Activated naive CD4-positive, alpha-beta T cell treated with anti-CD3 and anti-CD28 coated beads, Interleukin-2, amount 50 U/mL, for 16 hours (primary cell): ENCODE results near the gene GRAMD1B.

Experiments used
- DNase-seq: peaks from one replicate; pipeline ENCODE4 v3.0.0-alpha.2; 2020

GRAMD1B gene

DNA sequence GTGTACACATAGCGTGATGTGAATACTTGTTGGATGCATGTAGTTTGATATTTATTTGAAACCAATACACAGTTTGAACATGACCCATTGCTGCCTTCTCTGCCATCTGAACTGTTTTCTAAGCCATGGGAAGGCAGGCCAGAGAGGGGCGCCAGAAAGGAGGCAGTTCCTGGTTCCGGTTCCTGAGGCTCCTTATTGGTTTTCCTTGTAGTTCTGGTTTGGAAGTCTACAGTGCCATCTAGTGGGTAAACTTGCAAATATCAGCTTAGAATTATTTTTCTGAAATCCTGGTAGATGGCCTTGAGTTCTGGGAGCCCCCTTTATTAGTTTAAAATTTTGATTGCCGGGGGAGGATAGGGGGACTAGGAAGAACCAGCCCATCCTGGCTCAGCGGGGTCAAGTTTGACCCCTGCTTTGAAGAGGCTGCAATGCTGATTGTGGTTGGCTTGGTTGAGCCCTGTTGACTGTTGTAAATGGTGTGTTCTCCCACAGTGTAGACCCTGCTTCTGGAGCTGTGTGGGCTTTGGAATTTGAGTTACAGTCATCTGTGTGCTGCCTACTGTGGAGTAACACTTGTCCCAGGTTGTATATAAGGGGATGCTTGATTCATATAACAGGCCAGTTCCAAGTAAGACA, 48.4 kb downstream of the GRAMD1B start:
- DNase-seq: no peak

DNA sequence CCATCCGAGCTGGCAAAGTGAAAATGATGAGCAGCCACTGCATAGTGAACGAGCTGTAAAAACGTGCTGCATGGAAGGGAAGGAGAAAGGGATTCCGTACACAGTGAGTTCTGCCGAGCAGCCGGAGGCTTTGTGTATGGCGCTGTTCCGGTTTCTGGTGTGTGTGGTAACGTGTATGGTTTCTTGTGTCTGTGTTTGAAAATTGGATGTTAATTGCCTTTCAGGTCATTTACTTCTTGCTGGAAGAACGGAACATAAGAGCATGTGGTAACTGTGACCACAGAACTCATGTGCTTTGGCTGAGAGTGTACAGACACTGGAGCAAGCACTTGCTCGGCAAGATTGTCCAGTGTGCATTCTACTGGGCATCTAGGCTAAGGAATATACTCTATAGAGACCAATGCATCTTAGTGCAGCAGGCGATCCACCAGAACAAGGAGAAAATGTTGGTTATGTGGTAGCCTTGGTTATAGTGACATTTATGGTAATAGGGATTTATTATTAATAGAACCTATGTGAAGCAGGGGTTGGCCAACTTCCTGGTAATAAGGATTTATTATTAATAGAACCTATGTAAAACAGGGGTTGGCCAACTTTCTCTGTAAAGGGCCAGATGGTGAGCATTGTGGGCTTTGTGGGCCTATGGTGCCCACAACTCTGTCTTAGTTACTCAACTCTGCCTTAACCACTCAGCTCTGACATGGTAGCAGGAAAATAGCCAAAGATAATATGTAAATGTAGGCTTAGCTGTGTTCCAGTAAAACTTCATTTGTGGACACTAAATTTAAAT, 49.2 kb downstream of the GRAMD1B start:
- no peak for DNase-seq

DNA sequence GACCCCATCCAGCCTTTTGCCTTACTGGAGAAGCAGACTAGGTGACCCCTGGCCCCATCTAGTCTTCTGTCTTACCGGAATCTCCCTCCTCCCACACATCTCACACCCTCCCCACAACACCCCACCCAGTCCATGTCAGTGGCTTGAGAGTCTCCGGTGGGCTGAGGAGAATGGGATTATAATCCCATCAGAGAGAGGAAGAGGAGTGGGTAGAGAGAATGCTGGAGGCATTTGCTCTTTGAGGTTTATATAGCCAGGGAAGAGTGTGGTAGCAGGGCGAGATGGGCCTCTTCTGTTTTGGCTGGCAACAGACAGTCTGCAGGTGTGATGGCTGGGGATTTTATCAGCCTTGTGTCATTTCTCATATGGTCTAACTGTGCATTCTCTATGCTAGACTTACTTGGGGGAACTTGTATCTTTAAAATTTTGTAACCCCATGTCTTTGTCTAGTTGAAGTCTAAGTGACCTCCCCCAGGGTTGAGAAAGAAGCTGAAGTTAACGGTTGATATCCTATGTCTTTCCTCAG, 50.3 kb downstream of the GRAMD1B start:
- DNase-seq: no peak

DNA sequence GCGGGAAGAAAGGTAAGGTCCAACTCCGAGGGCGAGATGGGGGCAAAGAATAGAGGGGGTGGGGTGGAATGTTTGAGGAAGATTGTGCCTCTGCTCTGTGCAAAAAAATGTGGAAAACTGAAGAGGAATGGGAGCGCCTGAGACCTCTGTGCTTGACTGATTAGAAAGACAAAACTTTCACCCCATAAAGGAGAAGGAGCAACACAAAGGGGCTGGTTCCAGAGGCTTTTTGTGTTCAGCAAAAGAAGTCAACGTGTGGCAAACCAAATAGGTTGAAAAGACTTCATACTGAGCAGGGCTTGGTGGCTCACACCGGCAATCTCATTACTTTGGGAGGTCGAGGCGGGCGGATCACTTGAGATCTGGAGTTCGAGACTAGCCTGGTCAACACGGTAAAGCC, 50.8 kb downstream of the GRAMD1B start:
- no peak for DNase-seq

DNA sequence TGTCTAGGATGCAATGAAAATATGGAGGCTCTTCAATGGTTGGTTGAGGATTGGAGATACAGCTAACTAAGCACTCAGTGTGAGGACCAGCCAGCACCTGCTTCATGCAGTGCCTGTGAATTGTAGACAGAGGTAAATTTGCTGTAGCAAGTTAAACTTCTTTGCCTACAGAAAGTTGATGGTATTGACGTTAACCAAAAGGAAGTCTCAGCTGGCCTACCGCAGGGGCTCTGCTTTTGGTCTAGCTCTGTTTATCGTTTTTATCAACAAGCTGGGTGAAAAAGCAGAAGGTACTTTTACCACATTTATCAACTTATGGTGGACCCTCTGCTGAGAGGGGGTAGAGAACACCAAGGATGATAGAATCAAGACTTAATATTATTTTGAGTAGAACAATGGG, 51.6 kb downstream of the GRAMD1B start:
- no peak for DNase-seq

DNA sequence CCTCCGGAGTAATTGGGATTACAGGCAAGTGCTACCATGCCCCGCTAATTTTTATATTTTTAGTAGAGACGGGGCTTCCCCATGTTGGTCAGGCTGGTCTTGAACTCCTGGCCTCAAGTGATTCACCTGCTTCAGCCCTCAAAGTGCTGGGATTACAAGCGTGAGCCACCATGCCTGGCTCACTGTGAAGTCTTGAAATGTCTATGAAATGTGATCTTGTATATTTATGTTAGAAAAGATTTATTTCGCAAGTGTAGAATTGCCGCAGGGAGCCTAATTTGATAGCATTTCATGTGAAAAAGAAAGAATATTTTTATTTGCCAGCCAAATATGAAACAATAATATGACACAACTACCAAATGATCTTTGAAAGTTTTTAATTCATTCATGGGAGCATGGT, 52.1 kb downstream of the GRAMD1B start:
- no peak for DNase-seq

DNA sequence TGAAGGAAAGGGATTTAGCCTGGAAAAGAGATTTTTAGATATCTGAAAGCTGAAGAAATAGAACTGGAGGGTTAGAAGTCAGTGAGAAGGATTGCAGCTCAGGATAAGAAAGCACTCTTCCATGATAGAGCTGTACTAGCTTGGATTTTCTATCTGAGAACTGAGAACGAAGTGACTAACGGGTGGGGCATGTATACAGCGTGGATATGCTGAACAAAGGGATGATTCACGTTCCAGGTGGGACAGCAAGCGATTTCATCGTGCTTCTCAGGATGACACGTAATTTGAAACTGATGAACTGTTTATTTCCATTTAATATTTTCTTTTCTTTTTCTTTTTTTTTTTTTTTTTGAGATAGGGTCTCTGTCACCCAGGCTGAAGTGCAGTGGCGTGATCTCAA, 53.0 kb downstream of the GRAMD1B start:
- DNase-seq: no peak

DNA sequence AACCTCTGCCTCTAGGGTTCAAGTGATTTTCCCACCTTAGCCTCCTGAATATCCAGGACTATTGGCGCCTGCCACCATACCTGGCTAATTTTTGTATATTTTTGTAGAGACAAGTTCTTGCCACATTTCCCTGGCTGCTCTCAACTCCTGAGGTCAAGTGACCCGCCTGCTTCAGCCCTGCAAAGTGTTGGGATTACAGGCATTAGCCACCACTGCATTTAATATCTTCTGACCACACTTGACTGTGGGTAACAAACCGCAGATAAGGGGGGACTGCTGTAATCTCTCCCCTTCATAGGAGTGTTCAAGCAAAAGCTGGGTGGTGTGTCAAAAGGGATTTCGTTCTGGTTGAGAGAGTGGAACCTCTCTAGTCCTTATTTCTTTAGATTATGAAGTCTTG, 53.4 kb downstream of the GRAMD1B start:
- DNase-seq: no peak

DNA sequence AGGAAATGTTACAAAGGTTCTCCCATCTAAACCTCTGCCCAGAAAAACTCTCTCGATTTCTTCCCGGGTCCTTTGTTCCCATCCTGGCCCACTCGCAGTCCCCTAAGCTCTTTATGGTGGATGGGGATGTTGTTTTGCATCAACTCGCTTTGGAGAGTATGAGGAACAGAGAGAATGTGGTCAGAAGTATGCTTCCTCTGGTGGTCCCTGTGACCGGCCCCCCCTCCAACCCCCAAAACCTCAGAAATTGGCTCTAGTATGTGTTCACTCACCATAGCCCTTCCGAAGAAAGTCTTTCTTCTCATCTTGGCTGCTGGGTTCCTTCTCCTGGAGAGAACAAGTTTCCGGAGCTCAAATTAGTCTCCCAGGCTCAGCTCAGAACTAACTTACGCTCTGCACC, 54.4 kb downstream of the GRAMD1B start:
- no peak for DNase-seq

DNA sequence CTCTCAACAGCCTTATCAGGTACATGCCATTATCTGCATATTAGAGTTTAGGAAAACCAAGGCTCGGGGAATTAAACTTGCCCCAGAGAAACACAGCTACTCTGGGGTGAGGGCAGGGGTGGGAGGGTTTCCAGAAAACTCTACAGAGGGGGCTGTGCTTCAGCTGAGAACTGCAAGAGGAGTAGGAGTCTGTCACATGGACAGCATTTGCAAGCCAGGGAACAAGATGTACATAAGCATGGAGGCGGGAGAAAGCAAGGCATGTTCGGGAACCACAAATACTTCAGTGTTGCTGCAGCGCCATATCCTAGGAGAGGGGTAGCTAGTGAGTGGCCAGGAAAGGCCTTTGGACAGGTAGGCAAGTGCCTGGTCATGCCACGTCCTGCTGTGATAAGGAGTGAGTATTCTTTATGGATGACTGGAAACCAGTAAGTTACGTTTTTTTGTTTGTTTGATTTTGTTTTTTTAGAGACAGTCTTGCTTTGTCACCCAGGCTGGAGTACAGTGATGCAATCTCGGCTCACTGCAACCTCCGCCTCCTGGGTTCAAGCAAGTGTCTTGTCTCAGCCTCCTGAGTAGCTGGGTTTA, 57.2 kb downstream of the GRAMD1B start:
- no peak for DNase-seq

DNA sequence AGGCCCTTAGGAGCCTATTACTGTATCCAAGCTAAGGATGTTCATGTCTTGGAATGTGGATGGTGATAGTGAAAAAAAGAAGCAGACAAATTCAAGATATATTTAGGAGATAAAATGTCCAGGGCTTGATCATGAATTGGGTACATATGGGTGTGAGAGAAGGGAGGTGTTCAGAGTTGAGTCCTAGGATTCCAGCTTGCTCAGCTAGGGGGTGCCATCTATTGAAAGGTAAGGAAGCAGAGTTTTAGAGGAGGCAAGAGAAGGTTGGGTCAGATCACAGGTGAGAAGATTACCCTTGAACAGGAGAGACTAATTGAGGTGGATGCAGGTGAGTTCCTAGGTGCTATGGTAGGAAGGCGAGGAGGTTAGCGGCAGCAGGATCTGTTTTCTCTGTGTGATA, 60.5 kb downstream of the GRAMD1B start:
- DNase-seq: no peak

DNA sequence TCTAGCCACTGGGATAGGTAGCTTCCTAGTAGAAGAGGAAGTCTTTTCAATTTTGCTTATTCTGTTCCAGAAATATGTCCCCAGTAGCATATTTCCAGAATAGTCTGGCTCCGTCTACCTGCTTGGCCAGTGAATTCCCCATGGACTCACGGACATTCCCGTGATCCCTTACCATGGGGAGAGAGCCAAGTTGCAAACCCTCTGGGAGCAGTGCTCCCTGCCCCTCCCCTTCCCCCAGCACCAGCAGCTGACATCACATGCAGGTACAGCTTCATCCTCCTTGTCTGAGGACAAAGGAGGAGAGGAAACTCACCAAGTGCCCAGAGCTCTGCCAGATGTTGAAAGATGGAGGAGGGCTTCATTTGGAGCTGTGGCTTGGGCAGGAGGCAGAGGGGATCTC, 61.2 kb downstream of the GRAMD1B start:
- DNase-seq: no peak

DNA sequence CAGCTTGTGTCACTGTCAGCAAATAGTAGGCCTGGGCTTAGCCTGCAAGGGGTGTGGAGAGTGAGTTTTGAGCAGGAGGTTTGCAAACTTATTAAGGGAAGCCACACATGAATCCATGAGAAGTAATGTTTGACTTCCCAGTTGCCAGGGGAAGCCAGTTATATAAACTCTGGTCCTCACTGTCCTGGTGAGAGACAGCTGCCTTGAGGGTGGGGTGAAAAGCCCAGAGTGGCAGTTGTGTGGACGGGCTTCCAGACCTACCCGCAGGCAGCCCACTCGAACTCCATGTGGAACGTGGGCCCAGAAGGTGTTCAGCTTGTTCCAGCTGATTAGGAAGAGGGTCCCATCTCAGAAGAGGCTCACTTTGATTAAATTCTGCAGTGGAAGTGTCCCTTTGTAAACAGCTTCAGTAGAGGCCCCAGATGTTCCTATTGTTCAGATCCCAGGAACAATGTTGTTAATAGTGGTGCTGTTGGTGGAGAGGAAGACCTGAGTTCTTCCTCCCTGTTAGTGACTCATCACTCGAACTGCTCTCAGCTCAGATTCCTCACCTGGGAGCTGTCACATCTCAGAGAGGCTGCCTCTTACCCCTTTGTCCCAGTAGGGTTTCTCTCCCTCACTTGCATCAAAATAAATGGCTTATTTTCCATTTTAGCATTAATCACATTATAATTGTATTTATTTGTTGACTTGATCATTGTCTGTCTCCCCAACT, 63.4 kb downstream of the GRAMD1B start:
- DNase-seq: no peak

DNA sequence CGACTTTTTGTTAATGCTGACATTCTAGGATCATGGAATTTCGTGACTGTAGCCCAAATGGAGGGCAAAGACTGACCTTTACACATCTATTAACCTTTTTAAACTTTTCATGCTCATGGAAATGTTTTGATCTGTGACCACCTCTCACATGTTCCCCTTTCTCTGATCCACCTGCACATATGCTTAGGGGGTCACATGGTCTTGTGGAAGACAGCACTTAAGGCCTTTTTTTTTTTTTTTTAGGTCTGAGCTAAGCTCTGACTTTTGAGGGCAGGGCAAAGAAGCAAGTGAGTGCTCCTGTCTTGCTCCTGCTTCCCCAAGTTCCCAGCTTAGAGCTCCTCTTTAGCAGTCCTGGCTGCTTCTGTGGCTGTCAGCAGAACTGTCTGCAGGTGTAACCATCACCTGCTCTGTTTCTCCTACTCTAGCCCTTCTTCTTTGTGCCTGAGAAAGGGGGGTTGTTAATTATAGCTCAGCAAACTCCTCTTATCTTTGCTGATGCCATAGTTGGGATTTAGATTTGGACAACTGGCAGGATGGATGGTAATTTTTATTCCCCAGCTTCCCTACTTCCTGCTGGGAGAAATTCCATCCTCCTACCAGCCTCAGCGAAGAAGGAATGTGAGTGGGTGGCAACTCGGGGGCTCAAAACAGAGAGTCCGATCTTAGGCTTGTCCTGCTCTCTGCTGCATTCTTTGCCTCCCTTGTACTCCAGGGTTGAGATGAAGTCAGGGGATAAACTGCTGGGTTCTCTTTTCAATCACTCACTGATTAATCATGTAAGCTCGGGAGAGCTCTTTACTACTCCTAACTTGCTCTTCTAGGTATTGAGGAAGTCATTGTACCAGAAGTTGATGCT, 64.4 kb downstream of the GRAMD1B start:
- DNase-seq: no peak

DNA sequence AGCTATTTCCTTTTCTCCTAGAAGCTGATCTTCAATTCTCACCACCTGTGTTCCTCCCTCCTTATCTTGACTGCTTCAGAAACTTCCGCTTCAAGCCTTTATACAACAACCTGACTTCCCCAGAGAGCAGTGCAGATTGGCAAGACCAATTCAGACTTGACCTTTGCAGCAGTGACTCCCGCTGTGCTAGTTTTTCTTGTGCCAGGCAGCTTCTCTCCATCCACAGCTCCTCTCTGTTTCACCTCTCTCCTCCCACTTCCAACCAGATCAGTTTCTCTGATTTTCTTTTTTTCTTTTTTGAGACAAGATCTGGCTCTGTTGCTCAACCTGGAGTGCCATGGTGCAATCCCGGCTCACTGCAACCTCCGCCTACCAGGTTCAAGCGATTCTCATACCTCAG, 74.3 kb downstream of the GRAMD1B start:
- DNase-seq: no peak

DNA sequence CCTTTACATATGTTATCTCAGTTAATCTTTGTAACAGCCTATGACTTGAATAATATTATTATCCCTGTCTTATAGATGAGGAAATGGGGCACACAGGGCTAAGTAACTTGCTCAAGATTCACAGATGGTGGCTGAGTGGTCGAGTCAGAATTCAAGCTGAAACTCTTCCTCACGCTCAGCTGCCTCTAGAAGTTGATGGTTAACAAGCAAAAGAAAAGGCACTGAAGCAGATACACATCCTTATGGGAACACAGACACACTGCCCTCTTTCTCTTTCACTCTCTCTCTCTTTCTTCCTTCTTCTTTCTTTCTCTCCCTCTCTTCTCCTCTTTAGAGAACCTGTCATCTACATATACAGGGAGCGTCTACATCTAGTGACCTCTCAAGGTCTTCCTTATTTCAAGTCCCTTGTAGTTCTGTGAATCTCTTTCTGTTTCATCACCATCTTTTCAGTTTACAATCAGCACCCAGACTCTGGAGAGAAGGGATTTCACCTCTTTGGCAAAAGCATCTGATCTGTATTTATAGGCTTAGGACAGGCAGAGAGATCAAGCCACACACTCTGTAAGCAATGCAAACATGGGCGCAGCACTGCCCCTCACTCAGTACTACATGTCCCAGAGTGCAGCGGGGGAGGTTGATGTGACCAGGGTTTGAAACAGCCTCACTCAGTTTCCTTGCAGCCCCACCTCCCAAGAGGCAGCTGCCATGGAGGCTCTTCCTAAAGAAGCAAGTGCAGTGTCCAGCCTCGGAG, 75.7 kb downstream of the GRAMD1B start:
- no peak for DNase-seq

DNA sequence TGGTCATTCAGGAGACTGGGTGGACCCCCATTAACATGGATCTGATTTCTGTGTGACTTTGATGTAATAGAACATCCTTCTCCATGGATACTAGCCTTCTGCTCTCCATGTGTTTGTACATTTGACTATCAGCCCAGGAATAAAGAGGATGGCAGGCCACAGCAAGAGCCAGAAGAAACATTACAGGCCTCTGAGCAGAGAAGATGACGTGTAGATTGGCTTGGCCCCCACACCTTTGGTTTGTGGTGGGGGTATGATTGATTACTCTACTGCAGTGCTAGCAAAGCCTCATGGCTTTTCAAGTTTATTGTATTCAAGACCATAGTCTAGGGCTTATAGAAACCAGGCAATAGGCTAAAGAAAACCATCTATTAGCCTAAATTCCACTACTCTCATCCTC, 77.0 kb downstream of the GRAMD1B start:
- DNase-seq: no peak

DNA sequence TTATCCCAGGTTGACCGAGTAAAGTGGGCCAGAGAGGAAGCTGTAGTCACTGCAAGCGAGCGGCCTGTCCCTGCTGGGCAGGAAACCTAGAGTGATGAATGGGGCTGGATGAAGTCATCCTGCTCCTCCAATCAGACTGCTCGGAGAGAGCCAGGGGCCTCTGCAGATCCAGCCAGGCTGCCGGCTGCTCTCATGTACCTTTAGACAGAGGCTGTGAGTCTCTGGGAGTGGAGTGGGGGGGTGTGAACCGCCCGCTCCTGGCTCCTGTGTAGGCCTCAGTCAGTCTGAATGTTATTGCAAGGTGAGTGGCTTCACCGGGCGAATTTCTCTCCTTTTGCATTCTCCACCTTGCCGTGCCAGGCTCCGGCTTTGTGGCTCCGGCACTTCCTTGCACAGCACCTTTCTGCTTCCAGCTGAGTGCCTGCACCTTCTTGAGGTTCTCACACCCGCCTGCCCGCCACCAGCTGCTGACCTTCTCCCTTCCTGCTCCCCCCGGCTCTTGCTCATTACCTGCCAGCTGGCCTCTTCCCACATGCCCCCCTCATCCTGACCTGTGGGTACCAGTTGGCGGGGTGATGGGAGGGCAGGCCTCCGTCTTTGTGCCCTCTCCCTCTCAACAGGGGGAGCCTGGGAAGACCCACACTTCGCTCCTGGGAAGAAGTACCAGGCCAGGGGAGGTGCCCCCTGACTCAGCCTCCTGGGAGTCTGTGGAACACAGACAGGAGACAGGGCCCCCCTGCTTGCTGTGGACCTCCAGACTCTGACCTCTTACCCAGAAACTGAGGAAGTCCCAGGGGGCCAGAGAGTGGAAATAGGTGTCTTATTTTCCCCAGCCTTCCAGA, 79.9 kb downstream of the GRAMD1B start:
- DNase-seq: no peak

DNA sequence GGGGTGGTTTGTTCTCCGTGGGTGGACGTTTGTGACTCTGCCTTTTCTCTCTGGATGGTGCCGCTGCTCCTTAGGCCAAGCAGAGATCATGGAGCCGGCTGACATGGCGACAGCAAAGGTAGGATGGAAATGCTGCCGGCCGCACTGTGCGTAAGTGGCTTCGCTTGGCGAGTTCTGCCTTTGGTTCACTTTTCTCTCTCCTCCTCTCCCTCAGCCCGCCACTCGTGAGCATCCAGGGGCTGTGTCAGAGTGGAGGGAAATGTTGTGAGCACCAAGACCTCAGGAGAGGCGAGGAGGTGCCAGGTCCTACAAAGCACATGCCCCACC, 80.5 kb downstream of the GRAMD1B start:
- DNase-seq: no peak

DNA sequence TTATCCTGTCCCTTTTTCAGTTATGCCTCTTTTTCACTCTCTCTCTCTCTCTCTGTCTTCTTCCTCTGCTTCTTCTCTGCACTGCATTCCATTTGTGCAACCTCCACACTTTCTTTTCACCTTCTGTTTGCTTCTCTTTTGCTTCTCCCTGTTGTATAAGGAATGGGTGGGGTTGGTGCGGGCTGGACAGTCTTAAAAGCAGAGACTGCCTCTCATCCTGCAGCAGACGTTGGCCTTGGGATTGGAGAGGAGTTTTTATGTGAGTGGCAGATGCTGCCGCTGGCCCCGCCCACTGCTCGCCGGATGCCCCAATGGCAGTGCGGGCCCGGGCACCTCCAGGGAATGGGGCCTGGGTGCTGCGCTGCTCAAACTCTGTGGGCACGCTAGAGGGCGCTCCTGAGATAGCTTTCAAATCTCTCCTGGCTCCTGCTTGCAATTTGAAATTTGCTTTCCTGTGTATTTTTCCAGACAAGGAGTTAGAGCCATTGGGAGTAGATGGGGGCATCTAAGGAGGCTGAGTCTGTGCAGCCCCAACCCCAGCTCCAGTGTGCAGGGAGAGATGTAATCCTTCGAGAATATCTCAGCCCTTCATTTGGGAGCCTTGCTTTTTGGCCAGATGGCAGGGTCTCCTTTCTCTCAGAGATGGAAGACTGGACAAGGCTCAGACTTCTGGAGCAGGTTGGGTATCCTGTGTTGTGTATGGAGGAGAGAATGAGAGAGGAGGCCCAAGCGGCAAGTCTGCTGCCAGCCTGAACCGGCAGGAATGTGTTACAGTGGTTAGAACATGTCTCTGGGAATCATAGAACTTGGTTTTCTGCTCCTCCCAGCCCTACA, 81.2 kb downstream of the GRAMD1B start:
- peak; percentile 64 for DNase-seq
